MM.1S (cell line): ENCODE data around the gene TMEM9B.
"Not testable (repeated sequence)": the region's sequence is repeated elsewhere in the genome, so short reads cannot be mapped to it uniquely, and the experiment has no call there.

Source experiments
- DNase-seq: peaks from one replicate; pipeline ENCODE4 v3.0.0-alpha.2; 2015
- H2AFZ ChIP-seq: fragments of 300-600 bp; sonication (generic); 2 replicates; pipeline ENCODE4 v1.6.0; 2016; ENCODE audit warnings: antibody characterized with exemption, low read length
- H3F3A ChIP-seq: fragments of 300-600 bp; sonication (generic); 2 replicates; pipeline ENCODE4 v1.6.1; 2016; ENCODE audit warnings: mild to moderate bottlenecking, antibody characterized with exemption, low read length, moderate library complexity, mixed read lengths; ENCODE audit not compliant: insufficient read depth
- H3K27ac ChIP-seq: fragments of 300-600 bp; sonication (generic); 2 replicates; pipeline ENCODE4 v1.5.1; 2016; ENCODE audit warnings: mild to moderate bottlenecking, low read length
- H3K27me3 ChIP-seq: fragments of 300-600 bp; sonication (generic); replicated peaks from 2 replicates; pipeline ENCODE4 v1.6.0; 2016; ENCODE audit warnings: low read length; ENCODE audit not compliant: insufficient read depth
- H3K36me3 ChIP-seq: fragments of 300-600 bp; sonication (generic); replicated peaks from 2 replicates; pipeline ENCODE4 v1.6.1; 2016; ENCODE audit warnings: mild to moderate bottlenecking, low read length, mixed read lengths; ENCODE audit not compliant: insufficient read depth
- H3K4me1 ChIP-seq: fragments of 300-600 bp; sonication (generic); 2 replicates; pipeline ENCODE4 v1.6.1; 2016; ENCODE audit warnings: low read length, mixed read lengths
- H3K4me2 ChIP-seq: fragments of 300-600 bp; sonication (generic); 2 replicates; pipeline ENCODE4 v1.6.0; 2016; ENCODE audit warnings: low read depth, low read length
- H3K4me3 ChIP-seq: fragments of 300-600 bp; sonication (generic); 2 replicates; pipeline ENCODE4 v1.5.1; 2016; ENCODE audit warnings: low read length, mixed read lengths
- H3K79me2 ChIP-seq: fragments of 300-600 bp; sonication (generic); 2 replicates; pipeline ENCODE4 v1.6.1; 2016; ENCODE audit warnings: mixed run types, low read length, mixed read lengths
- H3K9ac ChIP-seq: fragments of 300-600 bp; sonication (generic); 2 replicates; pipeline ENCODE4 v1.6.1; 2016; ENCODE audit warnings: low read length, mixed read lengths
- H3K9me2 ChIP-seq: fragments of 300-600 bp; sonication (generic); replicated peaks from 2 replicates; pipeline ENCODE4 v1.6.1; 2016; ENCODE audit warnings: mild to moderate bottlenecking, low read length, mixed read lengths; ENCODE audit not compliant: insufficient read depth
- H3K9me3 ChIP-seq: fragments of 300-600 bp; sonication (generic); replicated peaks from 2 replicates; pipeline ENCODE4 v1.6.1; 2016; ENCODE audit warnings: mild to moderate bottlenecking, low read length, mixed read lengths; ENCODE audit not compliant: insufficient read depth
- H4K20me1 ChIP-seq: fragments of 300-600 bp; sonication (generic); 2 replicates; pipeline ENCODE4 v1.6.1; 2016; ENCODE audit warnings: mild to moderate bottlenecking, low read length, moderate library complexity, mixed read lengths; ENCODE audit not compliant: insufficient read depth
- EZH2 ChIP-seq: fragments of 300-600 bp; sonication (generic); optimal IDR thresholded peaks from 2 replicates; pipeline ENCODE3; 2017; ENCODE audit warnings: low read depth, mild to moderate bottlenecking, antibody characterized with exemption, low read length, mixed read lengths
- EZH2phosphoT487 ChIP-seq: fragments of 300-600 bp; sonication (generic); IDR thresholded peaks from 2 replicates; pipeline ENCODE4 v1.6.1; 2018; ENCODE audit warnings: antibody characterized with exemption, low read length
- TF ChIP-seq, protein P1 (sequence below): fragments of 300-600 bp; sonication (generic); IDR thresholded peaks from 2 replicates; pipeline ENCODE4 v1.5.1; 2016; ENCODE audit warnings: antibody characterized with exemption, low read length, mixed read lengths

Gene TMEM9B

GRCh38 chr11:8964324-8965320 is at the start of gene TMEM9B:
TSS of gene TMEM9B (minus strand) at chr11:8964442. CDS start at chr11:8964313, 129 bp downstream.
- Histone ChIP-seq H3K4me2 (peak within 1 kb of the TSS; percentile 90), H2AFZ (peak within 1 kb of the TSS; percentile 98), H3F3A (peaks cover 5% of the 10 kb centered on the region; the same call in 1 of the 2 replicates), H3K9me3 (no peaks in the 10 kb centered on the region), H3K4me3 (peak within 1 kb of the TSS; percentile 89), H3K36me3 (no peaks in the 10 kb centered on the region), H3K27ac (peak within 1 kb of the TSS; percentile 87), H3K79me2 (peaks cover 37% of the 10 kb centered on the region), H3K9me2 (no peaks in the 10 kb centered on the region), H3K27me3 (no peaks in the 10 kb centered on the region), H3K4me1 (peaks cover 13% of the 10 kb centered on the region), H4K20me1 (no peaks in the 10 kb centered on the region), H3K9ac (peak within 1 kb of the TSS; percentile 94)
- TF ChIP-seq EZH2phosphoT487: no peak
- TF ChIP-seq, protein P1, sequence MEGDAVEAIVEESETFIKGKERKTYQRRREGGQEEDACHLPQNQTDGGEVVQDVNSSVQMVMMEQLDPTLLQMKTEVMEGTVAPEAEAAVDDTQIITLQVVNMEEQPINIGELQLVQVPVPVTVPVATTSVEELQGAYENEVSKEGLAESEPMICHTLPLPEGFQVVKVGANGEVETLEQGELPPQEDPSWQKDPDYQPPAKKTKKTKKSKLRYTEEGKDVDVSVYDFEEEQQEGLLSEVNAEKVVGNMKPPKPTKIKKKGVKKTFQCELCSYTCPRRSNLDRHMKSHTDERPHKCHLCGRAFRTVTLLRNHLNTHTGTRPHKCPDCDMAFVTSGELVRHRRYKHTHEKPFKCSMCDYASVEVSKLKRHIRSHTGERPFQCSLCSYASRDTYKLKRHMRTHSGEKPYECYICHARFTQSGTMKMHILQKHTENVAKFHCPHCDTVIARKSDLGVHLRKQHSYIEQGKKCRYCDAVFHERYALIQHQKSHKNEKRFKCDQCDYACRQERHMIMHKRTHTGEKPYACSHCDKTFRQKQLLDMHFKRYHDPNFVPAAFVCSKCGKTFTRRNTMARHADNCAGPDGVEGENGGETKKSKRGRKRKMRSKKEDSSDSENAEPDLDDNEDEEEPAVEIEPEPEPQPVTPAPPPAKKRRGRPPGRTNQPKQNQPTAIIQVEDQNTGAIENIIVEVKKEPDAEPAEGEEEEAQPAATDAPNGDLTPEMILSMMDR: no peak
- DNase-seq: peak; percentile 94

DNA sequence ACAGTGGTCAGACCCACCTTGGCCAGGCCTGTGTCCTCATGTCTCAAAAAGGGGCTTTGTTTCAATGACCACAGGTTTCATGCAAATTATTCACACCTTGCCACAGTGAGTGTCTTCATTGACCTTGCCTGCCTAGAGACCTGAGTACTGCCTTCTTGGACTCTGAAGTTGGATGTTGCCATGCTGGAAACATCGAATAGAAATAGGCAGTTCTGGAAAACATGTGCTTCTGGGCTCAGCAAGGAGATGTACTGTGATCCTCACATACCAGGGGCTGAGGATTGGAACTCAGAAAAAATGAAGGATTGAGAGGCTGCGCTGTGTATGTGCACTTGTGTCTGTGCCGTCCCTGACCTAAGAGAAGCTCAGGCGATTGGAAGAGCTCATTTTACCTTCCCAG is 49.1 kb upstream of the TMEM9B start:
- Histone ChIP-seq H3K36me3 (no peaks in the 10 kb centered on the region), H3K27me3 (no peaks in the 10 kb centered on the region), H3K4me3 (no peak overlapping the region), H3K27ac (no peak overlapping the region), H4K20me1 (no peaks in the 10 kb centered on the region), H3K9me2 (no peaks in the 10 kb centered on the region), H2AFZ (no peak overlapping the region), H3F3A (no peaks in the 10 kb centered on the region), H3K9me3 (no peaks in the 10 kb centered on the region), H3K4me1 (no peaks in the 10 kb centered on the region; the same call in 1 of the 2 replicates), H3K79me2 (no peaks in the 10 kb centered on the region), H3K4me2 (no peak overlapping the region), H3K9ac (no peak overlapping the region)
- no peak for DNase-seq
- TF ChIP-seq, protein P1: no peak
- TF ChIP-seq EZH2phosphoT487 (no peak), EZH2 (no peak)

- H3K79me2 ChIP-seq, H3K27me3 ChIP-seq, H4K20me1 ChIP-seq, H3K4me2 ChIP-seq, H3F3A ChIP-seq, H3K27ac ChIP-seq, H3K36me3 ChIP-seq, H3K9me2 ChIP-seq, H3K9ac ChIP-seq, H3K9me3 ChIP-seq, H3K4me1 ChIP-seq, DNase-seq, H3K4me3 ChIP-seq, H2AFZ ChIP-seq: not testable (repeated sequence)
These were observed 45.3 kb upstream of the TMEM9B start for GRCh38 chr11:9009538-9009937.

- H3F3A ChIP-seq: no peaks in the 10 kb centered on the region
- H3K27ac ChIP-seq: no peak overlapping the region
- no peaks in the 10 kb centered on the region for H4K20me1 ChIP-seq
- H3K79me2 ChIP-seq: no peaks in the 10 kb centered on the region
- H3K4me3 ChIP-seq: no peak overlapping the region
- H3K27me3 ChIP-seq: peaks cover 2% of the 10 kb centered on the region; the same call in 1 of the 2 replicates
- H2AFZ ChIP-seq: no peak overlapping the region
- H3K9me2 ChIP-seq: no peaks in the 10 kb centered on the region
- H3K36me3 ChIP-seq: no peaks in the 10 kb centered on the region
- H3K4me1 ChIP-seq: no peaks in the 10 kb centered on the region
- H3K4me2 ChIP-seq: no peak overlapping the region
- no peak for TF ChIP-seq EZH2phosphoT487
- no peak for TF ChIP-seq EZH2
- TF ChIP-seq, protein P1: no peak
- no peaks in the 10 kb centered on the region for H3K9me3 ChIP-seq
- no peak overlapping the region for H3K9ac ChIP-seq
- DNase-seq: no peak
These were observed 44.4 kb upstream of the TMEM9B start for GRCh38 chr11:9008661-9009060.
